Measurements from ENCODE around the gene CARMIL1.

Gene CARMIL1

GRCh38 chr6:25287941-25288340 lies 8.8 kb downstream of the CARMIL1 start:
- H3K4me3 ChIP-seq (ENCODE audit: low read depth, low read length): no peak overlapping the region
- no peak for TF ChIP-seq CTCF (IDR thresholded peaks at IDR 0.05; ENCODE audit: low read depth, low read length)

DNA sequence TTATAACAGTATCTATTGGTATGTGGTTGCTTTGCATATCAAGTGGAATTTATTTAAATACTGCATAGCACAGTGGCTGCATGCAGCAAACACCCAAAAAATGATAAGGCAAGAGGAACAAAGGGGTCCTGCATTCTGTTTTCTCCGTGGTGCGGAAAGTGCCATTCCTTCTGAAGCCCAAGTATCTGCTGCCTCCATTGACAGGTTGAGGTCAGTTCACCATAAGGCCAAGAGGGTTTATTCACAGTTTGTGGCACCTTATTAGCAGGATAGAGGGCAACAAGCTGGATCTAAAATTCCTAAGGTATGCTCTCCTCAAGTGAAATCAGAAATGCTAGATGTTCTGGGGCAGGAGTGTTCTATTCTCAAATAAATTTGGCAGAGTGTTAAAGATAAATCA lies 9.3 kb downstream of the CARMIL1 start:
- H3K4me3 ChIP-seq (ENCODE audit: low read depth, low read length): no peak overlapping the region
- TF ChIP-seq CTCF (IDR thresholded peaks at IDR 0.05; ENCODE audit: low read depth, low read length): no peak

DNA sequence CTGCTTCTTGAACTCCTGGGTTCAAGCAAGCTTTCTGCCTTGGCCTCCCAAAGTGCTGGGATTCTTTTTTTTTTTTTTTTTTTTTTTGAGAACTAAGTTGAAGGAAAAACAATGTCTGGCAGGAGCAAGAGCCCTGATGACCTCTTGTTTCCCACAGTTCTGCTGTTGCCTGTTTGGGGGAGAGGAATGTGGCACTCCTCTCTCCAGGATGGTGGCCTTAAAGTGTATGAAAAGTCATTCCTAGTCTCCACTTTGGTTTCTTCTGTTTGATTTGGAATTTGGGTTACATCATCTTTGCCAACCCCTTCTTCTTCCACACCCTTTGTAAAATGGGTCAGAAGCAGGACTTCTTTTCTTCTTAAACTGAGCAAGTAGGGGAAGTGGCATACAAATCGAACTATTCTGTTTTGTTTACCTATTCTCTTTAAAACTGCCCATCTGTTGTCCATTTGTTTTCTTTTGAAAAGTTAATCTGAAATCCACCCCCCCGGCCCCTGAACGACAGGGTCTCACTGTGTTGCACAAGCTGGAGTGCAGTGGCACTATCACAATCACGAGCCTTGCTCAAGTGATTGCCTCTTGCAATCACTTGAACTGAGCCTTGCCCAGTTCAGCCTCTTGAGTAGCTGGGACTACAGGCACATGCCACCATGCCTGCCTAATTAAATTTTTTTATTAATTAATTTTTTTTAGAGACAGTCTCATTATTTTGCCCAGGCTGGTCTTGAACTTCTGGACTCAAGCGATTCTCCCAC lies 11.3 kb downstream of the CARMIL1 start:
- no peak overlapping the region for H3K4me3 ChIP-seq (ENCODE audit: low read depth, low read length)
- TF ChIP-seq CTCF (IDR thresholded peaks at IDR 0.05; ENCODE audit: low read depth, low read length): no peak

GRCh38 chr6:25292384-25292783 lies 13.2 kb downstream of the CARMIL1 start:
- H3K4me3 ChIP-seq (ENCODE audit: low read depth, low read length): no peak overlapping the region
- TF ChIP-seq CTCF (IDR thresholded peaks at IDR 0.05; ENCODE audit: low read depth, low read length): no peak

- no peak overlapping the region for H3K4me3 ChIP-seq (ENCODE audit: low read depth, low read length)
- TF ChIP-seq CTCF (IDR thresholded peaks at IDR 0.05; ENCODE audit: low read depth, low read length): no peak
Observed at GRCh38 chr6:25295651-25296050, 16.5 kb downstream of the CARMIL1 start.

GRCh38 chr6:25296217-25296905 lies 17.2 kb downstream of the CARMIL1 start:
- H3K4me3 ChIP-seq (ENCODE audit: low read depth, low read length): no peak overlapping the region
- TF ChIP-seq CTCF (IDR thresholded peaks at IDR 0.05; ENCODE audit: low read depth, low read length): no peak

DNA sequence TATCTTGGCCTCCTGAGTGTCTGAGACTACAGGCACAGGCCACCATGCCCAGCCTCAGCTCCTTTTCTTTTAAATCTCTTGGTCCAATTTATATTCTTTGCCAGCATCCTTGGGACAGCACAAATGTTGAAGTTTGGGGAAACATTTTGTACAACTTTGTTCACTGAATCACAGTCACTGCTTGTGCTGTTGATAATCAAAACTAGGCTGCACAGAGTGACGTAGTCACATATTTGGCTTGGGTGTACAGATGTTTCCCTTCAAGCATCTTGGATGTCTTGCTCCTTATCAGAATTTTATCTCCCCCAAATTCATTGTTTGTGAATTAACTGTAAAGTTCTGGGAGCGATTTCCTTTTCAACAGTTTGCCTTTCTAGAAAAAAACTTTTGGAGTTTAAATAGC lies 17.9 kb downstream of the CARMIL1 start:
- no peak overlapping the region for H3K4me3 ChIP-seq (ENCODE audit: low read depth, low read length)

More for the DNA sequence above, 17.9 kb downstream of the CARMIL1 start:
- TF ChIP-seq CTCF (IDR thresholded peaks at IDR 0.05; ENCODE audit: low read depth, low read length): no peak

All from WI38 (cell line).